RWPE1 (cell line): ENCODE data around the gene PNP.

Experiments used
- CTCF ChIA-PET: fragments of 350-600 bp; sonication (Branson Sonifier 250); formaldehyde crosslinking; extraction: SDS; loops from one replicate; lab custom pipeline; 2021; lab: Yijun Ruan, JAX
- POLR2A ChIA-PET: fragments of 400-600 bp; formaldehyde crosslinking; extraction: SDS; loops from one replicate; lab custom pipeline; 2020; ENCODE audit warnings: antibody characterized with exemption; ENCODE audit not compliant: low non-redundant PET; lab: Yijun Ruan, JAX
- DNase-seq: peaks from one replicate; pipeline ENCODE4 v3.0.0; 2012; ENCODE audit warnings: low spot score
- H3K27ac ChIP-seq: fragments of 450-650 bp; 2 replicates; pipeline ENCODE4 v1.5.1; 2017
- TF ChIP-seq, protein P1 (sequence below): fragments of 450-650 bp; conservative IDR thresholded peaks from 2 replicates; pipeline ENCODE4 v1.5.1; 2017; ENCODE audit warnings: low read depth, mild to moderate bottlenecking

Gene PNP

DNA sequence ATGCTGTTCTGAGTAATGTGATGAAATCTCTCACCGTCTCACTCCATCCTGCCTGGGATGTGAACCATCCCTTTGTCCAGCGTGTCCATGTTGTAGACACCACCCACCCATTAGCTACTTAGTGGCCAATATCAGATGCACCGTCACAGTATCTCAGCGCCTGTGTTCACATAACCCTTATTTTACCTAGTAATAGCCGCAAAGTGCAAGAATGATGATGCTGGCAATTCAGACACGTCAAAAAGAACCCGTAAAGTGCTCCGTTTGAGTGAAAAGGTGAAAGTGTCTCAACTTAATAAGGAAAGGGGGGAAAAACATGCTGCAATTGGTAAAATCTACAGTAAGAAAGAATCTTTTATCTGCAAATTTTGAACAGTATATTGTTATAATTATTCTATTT is 39.2 kb downstream of the PNP start:
- TF ChIP-seq, protein P1, sequence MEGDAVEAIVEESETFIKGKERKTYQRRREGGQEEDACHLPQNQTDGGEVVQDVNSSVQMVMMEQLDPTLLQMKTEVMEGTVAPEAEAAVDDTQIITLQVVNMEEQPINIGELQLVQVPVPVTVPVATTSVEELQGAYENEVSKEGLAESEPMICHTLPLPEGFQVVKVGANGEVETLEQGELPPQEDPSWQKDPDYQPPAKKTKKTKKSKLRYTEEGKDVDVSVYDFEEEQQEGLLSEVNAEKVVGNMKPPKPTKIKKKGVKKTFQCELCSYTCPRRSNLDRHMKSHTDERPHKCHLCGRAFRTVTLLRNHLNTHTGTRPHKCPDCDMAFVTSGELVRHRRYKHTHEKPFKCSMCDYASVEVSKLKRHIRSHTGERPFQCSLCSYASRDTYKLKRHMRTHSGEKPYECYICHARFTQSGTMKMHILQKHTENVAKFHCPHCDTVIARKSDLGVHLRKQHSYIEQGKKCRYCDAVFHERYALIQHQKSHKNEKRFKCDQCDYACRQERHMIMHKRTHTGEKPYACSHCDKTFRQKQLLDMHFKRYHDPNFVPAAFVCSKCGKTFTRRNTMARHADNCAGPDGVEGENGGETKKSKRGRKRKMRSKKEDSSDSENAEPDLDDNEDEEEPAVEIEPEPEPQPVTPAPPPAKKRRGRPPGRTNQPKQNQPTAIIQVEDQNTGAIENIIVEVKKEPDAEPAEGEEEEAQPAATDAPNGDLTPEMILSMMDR, result no peak
- H3K27ac ChIP-seq, result no peak overlapping the region
- ChIA-PET CTCF (no interaction called here), POLR2A (no interaction called here)
- DNase-seq, result no peak

DNA sequence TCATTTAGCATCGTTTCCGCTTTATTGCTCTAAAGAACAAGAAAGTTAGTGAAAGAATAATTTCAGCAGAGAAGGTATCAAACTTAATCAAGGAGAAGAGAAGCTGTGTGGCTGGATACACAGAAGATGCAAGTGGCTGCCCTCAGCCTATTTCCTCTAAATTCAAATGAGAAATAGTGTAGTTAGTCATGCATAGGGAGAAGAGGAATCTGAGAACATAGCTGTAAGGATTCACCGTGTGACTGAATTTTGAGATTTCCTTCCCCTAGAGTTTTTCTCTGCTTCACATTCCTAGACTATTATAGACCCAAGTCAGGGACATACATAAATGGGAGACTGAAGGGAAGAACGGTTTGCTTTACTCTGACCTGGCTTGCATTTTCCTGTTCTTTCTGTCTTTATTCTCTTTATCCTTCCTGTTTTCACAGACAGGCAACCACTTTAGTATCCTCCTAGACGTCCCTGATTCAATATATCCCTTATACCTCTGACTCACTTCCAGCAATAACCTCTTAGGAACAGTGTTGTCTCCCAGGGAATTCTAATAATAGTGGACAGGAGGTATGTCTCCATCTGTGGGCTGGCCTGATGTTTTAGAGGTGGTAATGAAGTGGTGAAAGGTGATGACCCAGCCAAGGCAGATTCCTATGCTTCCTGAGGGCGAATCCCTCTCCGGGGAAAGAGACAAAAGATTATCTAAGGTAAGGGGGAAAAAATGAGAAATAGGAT is 43.1 kb downstream of the PNP start:
- no peak for DNase-seq
- TF ChIP-seq, protein P1, result no peak
- POLR2A ChIA-PET, result no interaction called here
- CTCF ChIA-PET, result no interaction called here
- no peak overlapping the region for H3K27ac ChIP-seq

DNA sequence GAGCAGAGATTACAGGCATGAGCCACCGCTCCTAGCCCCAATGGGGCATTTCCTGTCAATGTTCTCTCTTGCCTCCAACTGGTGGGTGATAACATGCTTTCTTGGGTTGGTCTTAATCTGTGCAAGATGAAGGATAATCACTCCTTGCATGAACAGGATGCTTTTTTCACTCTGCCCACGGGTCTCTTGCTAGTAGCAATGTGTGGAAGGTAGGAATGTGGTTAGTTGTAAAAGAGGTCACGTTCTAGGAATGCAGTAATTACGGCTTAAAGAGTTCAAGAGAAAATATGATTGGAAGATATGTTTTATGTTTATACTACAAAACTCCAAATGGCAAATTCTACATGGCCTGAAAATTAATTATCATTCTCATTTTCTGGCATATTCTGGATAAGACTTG is 46.6 kb downstream of the PNP start:
- CTCF ChIA-PET, result no interaction called here
- POLR2A ChIA-PET, result no interaction called here

DNA sequence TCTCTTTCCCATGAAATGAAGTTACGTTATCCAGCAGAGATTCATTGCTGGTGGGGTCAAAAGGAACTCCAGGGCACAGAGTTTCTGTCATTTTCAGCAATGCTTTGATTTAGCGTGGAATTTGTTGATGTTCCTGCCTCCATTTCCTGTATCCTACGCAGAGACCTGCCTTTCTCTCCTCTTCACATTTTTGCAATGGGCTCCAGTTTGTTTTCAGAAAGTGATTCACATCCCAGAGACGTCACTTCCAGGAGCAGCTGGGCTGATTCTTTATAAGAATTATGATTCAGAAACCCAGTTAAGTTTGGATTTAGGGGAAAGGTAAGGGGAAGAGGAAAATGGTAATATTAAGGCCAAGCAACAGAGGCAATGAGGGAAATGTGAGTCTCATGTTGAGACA is 47.7 kb downstream of the PNP start:
- POLR2A ChIA-PET, result no interaction called here
- H3K27ac ChIP-seq, result no peak overlapping the region
- CTCF ChIA-PET, result no interaction called here
- TF ChIP-seq, protein P1, result no peak
- peak; percentile 33 for DNase-seq

More for the DNA sequence above, 46.6 kb downstream of the PNP start:
- no peak overlapping the region for H3K27ac ChIP-seq
- TF ChIP-seq, protein P1, result no peak
- DNase-seq, result no peak

DNA sequence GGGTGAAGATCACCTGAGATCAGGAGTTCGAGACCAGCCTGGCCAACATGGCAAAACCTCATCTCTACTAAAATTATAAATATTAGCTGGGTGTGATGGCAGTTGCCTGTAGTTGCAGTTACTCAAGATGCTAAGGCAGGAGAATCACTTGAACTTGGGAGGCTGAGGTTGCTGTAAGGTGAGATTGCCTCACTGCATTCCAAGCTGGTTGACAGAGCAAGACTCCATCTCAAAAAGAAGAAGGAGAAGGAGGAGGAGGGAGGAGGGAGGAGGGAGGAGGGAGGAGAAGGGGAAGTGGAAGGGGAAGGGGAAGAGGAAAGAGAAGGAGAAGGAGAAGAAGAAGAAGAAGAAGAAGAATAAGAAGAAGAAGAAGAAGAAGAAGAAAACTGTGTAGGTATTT is 53.1 kb downstream of the PNP start:
- TF ChIP-seq, protein P1, result no peak
- DNase-seq, result no peak
- CTCF ChIA-PET, result no interaction called here
- POLR2A ChIA-PET, result no interaction called here
- no peak overlapping the region for H3K27ac ChIP-seq

DNA sequence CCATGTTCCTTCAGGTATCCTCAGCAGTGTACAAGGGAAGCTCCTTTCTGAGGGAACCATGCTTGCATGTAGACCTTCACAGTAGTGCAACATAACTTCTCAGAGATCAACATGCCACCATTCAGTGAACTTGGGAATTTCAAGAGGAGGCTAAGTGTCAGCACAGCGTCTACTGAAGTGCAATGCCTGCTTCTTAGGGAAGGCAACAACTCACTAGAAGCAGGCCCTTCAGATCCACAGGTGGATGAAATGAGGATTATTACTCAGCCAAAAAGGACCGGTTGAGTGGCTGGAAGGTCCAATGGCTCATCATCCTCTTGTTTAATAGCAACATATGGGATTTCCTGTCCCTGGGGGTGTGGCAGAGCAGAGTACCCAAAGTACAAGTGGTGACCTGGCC is 54.8 kb downstream of the PNP start:
- TF ChIP-seq, protein P1, result no peak
- no peak for DNase-seq
- ChIA-PET POLR2A (no interaction called here), CTCF (interaction anchor here (0.7 to 1.6 kb wide), 2 partner anchors 75 to 108 kb away, joined by 3 read pairs; no protein-coding TSS in a partner anchor)
- no peak overlapping the region for H3K27ac ChIP-seq
